GM19463 (cell line): ENCODE measurements around the gene HCST.

Source experiments
- ATAC-seq: cut with Tn5 transposase; IDR thresholded peaks from one replicate; pipeline ENCODE4 v1.9.1; 2021; ENCODE audit warnings: mild to moderate bottlenecking, moderate library complexity; ENCODE audit not compliant: unreplicated experiment

The HCST gene

DNA sequence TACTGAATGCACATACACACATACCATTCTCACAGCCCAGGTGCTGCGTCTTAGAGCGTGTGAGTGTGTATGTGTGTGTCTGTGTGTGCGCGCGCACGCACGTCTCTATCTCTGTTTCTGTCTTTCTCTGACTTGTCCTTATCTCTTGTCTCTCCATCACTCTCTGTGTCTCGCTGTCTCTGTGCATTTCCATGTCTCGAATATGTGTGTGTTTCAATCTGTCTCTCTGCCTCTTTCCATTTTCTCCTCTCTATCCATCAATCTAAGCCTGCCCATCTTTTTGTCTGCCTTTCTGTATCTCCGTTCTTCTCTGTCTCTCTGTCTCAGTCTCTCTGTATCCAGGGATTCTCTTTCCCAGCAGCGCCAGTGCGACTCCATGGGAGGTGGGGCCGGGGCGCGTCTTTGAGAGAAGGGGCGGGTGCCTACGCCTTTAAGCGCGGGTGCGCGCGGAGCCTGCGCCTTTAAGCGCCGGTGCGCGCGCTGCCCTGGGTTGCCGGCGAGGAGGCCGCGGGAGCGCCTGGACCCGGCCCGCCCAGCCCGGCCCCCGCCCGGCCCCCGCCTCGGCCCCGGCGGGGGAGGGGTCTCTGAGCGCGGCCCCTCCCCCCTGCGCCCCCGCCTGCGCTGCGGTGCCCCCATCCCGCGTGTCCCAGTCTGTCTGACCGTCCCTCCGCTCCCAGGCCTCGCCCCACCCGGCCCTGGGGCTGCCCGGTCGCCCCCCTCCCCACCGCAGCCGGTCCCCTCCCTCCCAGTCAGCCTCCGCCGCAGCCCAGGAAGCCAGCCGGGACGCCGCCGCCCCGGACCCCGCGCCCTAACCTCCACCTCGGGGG lies 33.8 kb downstream of the HCST start, which contains the start of gene LRFN3:
Gene LRFN3 (plus strand): TSS at position 464 of the 827 bp plus-strand sequence. CDS start 3,052 bp downstream, outside the sequence.
- ATAC-seq = no peak

GRCh38 chr19:35936738-35937268 lies 34.5 kb downstream of the HCST start:
- no peak for ATAC-seq

GRCh38 chr19:35937345-35938281 lies 35.3 kb downstream of the HCST start:
- no peak for ATAC-seq

DNA sequence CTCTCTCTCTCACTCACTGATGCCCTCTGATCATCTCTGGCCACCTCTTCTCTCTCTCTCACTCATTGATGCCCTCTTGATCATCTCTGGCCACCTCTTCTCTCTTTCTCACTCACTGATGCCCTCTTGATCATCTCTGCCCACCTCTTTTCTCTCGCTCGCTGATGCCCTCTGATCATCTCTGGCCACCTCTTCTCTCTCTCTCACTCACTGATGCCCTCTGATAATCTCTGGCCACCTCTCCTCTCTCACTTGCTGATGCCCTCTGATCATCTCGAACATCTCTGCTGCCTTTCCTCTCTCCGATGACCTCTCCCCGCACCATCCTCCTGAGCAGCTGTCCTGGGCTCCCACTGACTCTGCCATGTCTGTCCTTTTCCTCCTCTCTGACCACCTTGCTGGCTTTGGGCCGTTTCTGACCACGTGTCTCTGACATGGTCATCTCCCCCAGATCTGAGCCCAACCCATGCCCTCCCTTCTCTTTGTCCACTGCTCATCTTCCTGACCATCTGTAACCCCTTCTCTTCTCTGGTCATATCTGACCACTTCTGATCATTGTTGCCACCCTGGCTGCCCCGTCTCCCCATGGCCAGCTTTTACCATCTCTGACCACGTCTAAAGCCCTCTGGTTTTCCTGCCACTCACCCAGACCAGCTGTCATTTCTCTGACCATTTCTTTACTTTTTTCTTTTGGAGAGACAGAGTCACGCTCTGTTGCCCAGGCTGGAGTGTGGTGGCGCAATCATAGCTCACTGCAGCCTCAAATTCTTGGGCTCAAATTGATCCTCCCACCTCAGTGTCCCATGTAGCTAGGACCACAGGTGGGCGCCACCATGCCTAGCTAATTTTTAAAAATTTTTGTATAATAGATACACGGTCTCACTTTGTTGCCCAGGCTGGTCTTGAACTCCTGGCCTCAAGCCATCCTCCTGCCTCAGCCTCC lies 36.2 kb downstream of the HCST start:
- no peak for ATAC-seq

- no peak for ATAC-seq
Observed at GRCh38 chr19:35939307-35940077, 37.2 kb downstream of the HCST start.

GRCh38 chr19:35940078-35940775 lies 37.9 kb downstream of the HCST start:
- no peak for ATAC-seq

DNA sequence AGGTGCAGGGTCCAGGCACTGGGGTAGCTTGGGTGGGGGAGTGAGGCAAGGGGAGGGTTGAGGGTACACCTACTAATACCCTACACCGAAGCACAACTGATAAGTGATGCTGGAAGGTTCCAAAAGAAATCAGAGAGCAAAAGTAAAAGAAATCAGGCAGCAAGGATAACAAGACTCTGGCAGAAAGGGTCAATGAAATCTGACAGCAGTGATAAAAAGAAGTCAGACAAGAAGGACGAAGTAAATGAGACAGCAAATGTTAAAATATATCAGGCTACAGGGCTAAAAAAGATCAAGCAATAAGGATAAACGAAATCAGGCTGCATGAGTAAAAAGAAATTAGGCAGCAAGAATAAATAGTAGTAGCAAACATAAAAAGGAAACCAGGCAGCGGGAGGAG lies 38.5 kb downstream of the HCST start:
- no peak for ATAC-seq

DNA sequence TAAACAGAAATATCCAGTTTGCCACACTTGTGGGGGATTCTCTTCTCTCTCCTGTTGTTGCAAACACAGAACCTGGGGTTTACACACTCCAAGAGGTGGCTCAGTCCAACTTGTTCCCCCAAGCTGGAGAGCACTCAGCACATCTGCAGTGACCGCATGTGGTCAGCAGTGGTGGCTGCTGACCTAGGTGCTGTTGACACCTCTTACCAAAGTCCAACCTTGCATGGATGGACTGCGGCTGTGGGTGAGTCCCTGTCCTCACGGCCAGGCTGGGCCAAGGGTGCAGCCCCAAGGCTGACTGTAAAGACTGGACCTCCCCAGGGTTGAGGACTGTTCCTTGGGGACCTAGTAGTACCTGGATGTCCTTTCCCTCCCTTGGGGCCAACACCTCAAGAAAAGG lies 39.9 kb downstream of the HCST start:
- no peak for ATAC-seq

DNA sequence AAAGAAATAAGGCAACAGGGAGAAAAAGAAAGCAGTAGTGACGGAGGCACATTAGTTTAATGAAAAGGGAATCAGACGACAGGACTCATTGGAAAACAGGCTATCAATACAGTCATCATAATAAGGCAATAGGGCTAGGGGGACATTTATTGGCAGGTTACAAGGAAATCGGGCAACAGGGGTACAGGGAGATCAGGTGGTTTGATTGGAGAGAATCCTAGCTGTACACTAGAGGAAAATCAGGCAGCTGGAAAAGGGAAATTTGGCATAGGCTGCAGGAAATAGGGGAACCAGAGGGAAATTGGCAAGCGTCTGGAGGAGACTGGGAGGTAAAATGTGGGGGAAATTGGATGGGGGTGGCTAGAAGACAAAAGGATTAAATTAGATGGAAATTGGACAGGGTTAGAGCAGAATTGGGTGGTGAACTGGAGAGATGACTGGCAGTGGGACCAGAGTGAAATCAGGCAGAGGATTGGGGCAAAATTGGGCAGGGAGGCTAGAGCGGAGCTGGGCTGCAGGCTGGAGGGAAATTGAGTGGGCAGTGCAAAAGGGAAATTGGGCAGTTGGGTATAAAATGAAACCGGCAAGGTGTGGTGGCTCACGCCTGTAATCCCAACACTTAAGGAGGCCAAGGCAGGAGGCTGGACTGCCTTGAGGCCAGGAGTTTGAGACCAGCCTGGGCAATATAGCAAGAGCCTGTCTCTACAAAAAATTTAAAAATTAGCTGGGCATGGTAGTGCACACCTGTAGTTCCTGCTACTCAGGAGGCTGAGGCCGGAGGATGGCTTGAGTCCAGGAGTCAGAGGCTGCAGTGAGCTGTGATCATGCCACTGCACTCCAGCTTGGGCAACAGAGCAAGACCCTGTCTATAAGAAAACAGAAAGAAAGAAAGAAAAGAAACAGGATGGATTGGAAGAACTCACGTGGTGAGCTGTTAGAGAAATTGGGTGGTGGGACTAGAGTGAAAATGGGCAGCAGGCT lies 41.3 kb downstream of the HCST start:
- ATAC-seq = no peak

- no peak for ATAC-seq
Observed at GRCh38 chr19:35944556-35944955, 42.2 kb downstream of the HCST start.

DNA sequence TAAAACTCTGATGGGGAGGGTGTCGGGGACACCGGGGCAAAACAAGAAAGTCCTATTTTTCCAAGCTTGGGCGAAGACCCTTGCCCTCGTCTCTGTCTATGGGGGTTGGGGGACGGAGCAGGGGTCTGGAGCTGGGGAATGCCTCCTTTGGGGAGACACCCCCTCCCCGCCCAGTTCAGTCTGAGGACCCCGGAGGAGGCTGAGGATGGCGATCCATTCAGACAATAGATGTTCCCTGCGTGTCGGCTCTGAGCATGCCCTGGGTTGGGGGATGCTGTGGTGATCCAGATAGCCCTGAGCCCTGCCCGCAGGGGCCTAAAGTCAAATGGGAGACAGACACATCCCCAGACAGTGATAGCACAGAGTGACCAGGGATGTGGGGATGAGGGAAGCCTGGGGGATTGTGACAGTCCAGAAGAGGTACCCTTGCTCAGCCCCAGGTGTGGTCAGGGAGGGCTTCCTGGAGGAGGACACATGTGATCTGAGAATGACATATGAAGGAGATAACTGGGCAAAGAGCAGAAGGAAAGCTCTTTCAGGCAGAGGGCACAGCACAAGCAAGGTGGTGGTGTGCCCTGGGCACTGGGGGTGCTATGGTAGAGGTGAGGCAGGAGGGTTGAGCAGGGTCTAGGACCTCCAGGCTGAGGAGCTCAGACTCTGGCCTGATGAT lies 42.9 kb downstream of the HCST start:
- no peak for ATAC-seq

- no peak for ATAC-seq
Observed at GRCh38 chr19:35946203-35946602, 43.9 kb downstream of the HCST start.

GRCh38 chr19:35949131-35949530 lies 46.8 kb downstream of the HCST start:
- no peak for ATAC-seq
